IPS DF 19.7 (cell line): ENCODE results near the gene KIF2C.
"Not testable (repeated sequence)": the region's sequence is repeated elsewhere in the genome, so short reads cannot be mapped to it uniquely, and the experiment has no call there.

Source experiments
- DNase-seq: peaks from one replicate; pipeline ENCODE4 v3.0.0-alpha.2; 2013; ENCODE audit warnings: low read depth, low spot score

Gene KIF2C

GRCh38 chr1:44719318-44719717, 20.3 kb upstream of the KIF2C start:
- DNase-seq: no peak

DNA sequence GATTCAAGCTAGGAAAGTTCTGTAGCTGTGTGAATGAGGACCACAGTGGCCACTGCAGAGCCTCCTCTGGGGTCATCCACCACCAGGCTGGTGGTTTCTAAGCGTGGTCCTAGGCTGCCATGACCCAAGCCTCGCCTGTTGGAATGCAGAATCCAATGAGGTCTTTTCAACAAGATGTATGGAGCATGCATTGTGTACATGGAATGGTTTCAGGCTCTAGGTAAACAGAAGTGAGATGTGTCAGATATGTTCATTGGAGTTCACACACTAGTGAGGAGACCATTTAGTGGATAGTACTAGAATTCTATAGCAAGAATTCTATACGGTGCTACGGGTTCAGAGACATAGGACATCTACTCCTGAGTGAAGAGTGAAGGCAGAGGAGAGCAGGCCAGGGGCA, 19.4 kb upstream of the KIF2C start:
- no peak for DNase-seq

DNA sequence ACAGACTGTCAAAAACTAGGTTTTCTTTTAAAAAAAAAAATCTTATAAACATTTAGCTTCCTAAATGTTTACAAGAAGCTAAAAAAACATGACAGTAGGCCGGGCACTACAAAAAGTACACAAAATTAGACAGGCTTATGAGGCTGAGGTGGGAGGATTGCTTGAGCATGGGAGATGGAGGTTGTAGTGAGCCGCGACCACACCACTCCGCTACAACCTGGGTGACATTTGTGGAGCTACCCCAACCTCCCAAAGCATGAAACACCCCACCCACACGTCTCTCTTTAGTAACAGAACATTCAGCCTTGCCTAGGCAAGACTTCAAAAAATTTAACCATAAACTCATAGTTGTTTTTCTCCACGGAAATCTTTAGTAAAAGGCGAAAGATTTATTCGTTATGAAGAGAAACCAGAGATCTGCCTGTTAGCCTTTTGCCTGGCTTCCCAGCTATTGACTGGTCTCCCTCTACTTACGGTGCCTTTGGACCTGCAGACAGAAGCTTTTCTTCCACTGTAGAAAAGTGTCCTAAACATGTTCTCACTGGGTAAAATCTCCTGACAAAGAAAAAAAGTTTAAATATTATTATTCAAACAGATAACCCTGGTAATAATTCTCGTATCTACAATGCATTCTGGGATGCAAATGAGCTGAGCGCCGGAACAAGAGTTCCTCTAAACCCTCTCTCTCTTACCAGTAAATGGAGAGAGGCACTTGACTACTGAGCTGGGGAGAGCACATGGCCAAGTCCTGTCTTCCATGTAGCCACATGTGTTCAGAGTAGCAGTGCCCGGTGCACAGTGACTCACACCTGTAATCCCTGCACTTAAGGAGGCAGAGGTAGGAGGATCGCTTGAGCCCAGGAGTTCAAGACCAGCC, 17.9 kb upstream of the KIF2C start:
- DNase-seq: peak; percentile 86

GRCh38 chr1:44723064-44723463, 16.6 kb upstream of the KIF2C start:
- no peak for DNase-seq

DNA sequence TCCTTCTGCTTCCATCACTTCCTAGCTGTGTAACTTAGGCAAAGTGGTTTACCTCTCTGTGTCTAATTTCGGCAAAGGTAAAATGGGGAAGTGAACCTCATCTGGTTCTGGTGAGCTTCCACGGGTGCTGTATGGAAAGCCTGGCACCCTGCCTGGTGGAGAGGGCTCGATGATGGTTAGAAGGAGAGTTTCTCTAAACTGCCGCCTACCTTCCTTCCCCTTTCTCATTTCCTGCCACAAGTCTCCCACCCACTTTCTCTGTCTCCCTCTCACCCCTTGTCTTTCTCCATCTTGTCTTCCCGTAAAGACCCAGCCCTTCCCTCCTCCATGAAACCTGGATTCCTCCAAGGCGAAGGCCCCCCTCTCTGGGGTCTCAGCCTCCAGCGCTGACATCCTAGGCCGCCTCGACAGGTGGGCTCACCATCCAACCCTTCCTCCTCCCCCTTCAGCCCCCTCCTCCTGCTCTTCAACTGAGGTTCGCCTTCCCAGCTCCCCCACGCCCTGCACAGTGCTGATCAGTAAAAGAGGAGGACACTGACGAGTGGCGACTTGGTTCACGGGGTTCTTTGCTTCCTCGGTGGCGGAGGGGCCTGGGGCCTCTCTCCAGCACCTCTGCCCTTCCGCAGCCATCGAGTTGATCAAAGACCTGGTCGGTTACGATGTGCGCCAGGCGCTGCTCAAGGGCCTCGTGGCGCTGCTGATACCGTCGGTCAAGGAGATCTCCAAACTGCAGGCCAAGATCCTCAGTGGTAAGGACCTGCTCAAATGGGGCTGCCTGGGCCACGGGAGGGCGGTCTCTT, 15.9 kb upstream of the KIF2C start:
- no peak for DNase-seq

GRCh38 chr1:44724296-44724954, 15.2 kb upstream of the KIF2C start:
- DNase-seq: no peak

- DNase-seq: no peak
These were observed 14.5 kb upstream of the KIF2C start for GRCh38 chr1:44724955-44725698.

DNA sequence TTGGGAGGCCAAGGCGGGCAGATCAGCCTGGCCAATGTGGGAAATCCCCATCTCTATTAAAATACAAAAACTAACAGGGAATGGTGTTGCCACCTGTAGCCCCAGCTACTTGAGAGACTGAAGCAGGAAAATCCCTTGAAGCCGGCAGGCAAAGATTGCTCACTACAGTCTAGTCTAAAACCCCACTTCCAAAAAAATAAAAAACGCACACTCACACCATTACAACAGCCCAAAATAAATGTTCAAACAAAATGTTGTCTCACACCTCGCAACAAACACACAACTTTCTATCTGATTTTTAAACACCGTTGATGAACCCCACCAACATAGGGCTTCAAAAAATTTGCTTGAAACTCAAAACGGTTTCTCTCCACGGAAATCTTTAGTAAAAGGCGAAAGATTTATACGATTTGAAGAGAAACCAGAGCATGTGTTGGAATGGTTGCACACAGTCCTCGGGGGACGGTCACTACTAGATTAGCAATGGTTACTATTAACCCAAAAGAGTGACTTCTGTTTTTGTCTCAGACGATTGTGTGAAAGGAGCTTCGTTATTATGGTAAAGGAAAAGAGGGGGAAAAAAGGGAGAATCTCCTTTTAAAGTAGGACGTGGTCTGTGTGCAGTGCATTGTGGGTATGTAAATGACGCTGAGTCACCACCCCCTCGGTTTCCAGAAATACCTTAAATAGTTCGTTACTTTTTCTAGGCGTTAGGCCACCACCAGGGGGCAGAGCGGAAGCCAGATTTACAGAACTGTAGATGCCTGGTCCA, 8.7 kb upstream of the KIF2C start, which contains the start of gene RNU5D-1:
Gene RNU5D-1, minus strand, starts transcription at position 430 of the 772 bp plus-strand sequence.
- DNase-seq: peak; percentile 91

DNA sequence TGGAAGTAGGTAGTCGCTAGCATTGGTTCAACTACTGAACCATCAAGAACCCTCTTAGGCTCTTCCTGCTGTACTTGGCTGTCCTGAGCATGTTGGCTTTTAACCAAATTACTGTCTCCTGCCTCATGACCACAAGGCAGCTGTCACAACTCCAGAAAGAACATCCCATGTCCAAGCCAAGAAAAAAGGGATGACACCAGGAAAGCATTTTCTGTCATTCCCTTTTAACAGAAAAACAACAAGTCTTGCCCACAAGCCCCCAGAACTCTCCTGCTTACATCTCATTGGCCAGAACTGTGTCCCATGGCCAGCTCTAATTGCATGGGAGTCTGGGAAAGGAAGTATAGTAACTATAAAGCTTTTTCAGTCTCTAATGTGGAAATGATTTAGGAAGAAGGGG, 6.3 kb upstream of the KIF2C start:
- no peak for DNase-seq

DNA sequence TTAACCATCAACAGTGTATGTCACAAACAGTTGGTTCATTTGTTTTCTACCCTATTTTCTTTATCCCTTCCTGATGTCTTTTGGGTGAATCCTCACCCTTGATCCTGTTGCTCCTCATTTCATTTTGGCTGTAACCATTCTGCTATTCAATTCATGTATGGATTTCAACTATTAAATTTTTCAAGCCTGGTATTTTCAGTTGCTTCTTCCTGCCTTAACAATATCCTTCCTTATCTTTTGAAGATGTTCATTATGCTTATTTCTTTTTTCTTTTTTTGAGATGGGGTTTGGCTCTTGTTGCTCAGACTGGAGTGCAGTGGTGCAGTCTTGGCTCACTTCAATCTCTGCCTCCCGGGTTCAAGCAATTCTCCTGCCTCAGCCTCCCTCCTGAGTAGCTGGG, 5.9 kb upstream of the KIF2C start:
- DNase-seq: no peak

- no peak for DNase-seq
These were observed 3.6 kb upstream of the KIF2C start for GRCh38 chr1:44735992-44736391.

DNA sequence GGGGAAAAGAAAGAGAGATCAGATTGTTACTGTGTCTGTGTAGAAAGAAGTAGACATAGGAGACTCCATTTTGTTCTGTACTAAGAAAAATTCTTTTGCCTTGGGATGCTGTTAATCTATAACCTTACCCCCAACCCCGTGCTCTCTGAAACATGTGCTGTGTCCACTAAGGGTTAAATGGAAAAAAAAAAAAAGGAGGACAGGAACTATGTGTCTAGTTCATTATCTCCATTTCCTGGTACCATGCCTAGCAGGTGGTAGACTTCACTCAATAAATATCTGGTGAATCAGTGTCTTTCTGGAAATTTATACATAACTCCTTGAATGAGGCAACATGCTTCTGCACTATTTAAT, 707 bp upstream of the KIF2C start:
- not testable (repeated sequence) for DNase-seq

DNA sequence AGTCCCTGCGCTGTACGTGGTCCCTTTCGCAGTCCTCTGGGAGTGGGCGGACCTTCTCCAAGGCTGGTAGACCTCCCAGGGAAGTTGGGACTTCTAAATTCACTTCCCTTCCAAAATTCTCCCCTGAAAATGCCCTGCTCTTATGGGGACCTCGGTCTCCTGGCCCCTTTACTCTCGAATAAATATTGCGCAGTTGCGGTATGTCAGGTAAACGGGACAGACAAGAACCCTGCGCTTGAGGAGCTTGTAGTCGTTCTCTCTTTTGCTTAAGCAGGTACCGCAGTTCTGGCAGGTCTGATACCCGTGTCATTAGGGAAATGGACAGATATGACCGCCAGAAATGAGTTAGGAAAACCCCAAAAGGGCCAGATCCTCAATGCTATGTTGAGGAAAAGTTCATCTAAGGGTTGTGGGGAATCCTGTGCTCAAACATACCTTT, 561 bp downstream of the KIF2C start:
- DNase-seq: no peak

GRCh38 chr1:44743211-44743610, 3.6 kb downstream of the KIF2C start:
- no peak for DNase-seq

DNA sequence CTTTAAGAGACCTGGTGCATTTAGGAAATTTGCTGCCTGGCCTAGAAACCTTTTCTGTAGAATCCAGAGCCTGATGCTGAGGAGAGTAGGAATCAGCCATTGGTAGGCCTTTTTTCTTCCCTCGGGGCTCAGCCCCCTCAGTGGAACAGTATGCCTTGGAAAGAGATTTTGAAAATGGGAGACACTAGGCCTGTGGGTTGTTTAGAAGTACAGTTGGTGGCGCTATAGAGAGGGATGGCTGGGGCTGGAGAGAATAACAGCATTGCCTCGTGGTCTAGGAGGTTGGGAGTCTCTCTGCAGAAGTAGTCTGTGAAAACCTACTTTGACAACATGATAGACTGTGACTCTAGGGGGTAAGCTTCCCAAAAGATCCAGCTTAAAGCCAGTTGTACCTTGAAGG, 8.2 kb downstream of the KIF2C start:
- no peak for DNase-seq

- DNase-seq: no peak
These were observed 17.8 kb downstream of the KIF2C start for GRCh38 chr1:44757420-44757819.

DNA sequence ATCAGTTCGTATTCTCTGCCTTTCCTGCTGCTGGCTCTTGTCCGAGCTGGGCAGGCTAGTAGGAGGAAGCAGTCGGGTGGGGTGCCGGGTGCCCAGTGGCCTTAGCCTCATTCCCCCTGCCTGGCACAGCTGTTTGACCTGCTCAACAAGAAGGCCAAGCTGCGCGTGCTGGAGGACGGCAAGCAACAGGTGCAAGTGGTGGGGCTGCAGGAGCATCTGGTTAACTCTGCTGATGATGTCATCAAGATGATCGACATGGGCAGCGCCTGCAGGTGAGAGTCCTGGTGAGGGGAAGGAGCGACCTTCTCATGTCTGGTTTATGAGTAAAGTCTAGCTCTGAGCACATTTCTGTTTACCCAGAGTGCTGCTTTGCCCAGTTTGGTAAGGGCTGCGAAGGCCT, 19.4 kb downstream of the KIF2C start:
- DNase-seq: no peak

DNA sequence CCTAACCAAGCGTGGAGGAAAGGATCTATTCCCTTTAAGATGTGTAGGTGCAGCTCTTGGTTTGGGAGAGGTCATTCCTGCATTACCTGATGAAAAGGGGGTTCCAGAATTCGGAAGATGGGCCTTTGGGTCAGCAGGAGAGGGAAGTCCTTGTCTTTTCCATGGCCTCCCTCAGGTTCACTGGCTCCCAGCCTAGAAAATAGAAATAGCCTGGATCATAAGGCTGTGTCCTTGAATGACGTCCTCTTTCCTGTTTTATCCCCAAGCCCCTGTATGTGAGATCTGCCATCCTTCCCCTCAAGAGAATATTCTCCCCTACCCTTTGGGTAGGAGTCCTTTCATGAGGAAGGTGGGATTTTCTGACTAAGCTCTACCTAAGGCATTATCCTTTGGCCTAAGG, 21.2 kb downstream of the KIF2C start:
- DNase-seq: no peak

GRCh38 chr1:44766421-44766820, 26.8 kb downstream of the KIF2C start:
- DNase-seq: not testable (repeated sequence)

DNA sequence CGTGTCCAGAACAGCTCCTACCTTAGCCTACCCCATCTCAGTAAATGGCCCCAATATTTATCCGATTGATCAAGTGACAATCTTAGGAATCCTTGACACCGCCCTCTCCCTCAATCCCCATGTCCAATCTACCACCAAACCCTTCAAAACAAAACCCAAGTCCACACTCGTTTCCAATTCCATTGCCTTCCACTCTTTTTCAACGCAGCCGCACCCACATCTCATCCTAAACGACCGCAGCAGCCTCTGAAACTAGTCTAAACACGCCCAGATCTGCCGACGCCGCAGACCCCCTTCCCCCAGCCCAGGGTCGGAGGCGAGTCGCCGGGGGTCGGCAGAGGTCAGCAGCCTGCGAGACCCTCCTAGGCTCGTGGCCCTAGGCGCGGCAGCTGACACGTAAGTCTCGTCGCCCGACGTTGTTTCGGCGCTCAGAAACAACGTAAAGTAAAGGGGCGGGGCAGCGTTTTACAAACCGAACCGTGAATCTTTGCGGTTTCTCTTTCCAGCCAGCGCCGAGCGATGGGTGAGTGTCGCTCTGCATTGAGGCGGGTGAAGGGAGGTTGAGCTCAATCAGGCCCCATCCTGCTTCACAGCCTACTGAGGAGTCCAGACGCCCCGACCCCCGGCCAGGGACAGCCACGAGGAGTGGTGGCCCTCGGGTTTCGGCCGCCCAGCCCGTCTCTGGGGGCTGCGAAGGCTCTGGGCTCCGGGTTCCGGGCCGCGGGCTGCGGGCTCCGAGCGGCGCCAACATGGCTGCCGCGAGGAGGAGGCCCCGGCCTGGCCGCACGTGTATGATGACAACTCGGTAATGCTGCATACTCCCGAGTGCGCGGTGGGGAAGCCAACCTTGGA, 35.7 kb downstream of the KIF2C start, which contains the start of gene RPS8:
Gene RPS8, plus strand, starts transcription at position 463 of the 852 bp plus-strand sequence. Its CDS starts 57 bp downstream, at position 520.
- peak; percentile 85 for DNase-seq
